NCI-H2227 (cell line): ENCODE results near the gene CPXCR1.
"Not testable (repeated sequence)": the region's sequence is repeated elsewhere in the genome, so short reads cannot be mapped to it uniquely, and the experiment has no call there.

Experiments
- DNase-seq: peaks from one replicate; lab custom pipeline; 2025; ENCODE audit not compliant: unreplicated experiment; lab: John Stamatoyannopoulos, UW

The CPXCR1 gene

DNA sequence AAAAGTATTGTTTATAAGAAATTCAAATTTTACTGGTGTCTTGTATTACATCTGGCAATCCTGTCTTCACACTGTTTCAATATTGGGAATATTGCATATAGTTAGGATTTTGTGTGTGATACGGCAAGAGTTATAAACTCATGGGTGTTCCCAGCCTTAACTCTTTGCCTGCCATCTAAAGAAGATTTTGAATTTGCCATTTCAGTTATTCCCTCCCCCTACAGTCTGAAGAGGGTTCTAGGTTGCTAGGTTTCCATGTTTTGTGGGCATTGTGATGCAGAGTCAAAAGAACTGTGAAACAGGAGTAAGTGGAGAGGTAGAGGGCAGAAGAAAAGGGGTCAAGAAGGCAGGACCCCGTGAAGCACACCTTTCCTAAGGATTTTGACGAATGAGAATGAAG lies at the start of gene CPXCR1:
Gene CPXCR1 (plus strand): TSS at position 301 of the 400 bp plus-strand sequence. CDS start 6,190 bp downstream, outside the sequence.
- DNase-seq, result no peak

DNA sequence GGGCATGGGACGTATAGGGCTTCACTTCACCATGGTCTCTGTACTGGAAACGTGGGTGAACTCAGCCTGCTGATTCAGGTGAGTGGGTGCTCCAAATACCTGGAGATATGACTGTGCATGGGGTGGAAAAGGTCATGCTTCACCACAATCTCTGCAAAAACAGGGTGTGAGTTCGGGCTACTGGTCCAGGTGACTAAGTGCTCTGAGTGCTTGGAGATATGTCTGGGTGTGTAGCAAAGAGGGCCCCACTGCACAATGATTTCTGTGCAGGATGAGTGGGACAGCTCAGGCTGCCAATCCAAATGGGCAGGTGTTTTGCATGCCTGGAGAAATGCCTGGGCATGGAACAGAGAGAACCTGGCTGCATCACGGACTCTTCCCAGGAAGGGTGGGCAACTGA lies 11.2 kb upstream of the CPXCR1 start:
- no peak for DNase-seq

DNA sequence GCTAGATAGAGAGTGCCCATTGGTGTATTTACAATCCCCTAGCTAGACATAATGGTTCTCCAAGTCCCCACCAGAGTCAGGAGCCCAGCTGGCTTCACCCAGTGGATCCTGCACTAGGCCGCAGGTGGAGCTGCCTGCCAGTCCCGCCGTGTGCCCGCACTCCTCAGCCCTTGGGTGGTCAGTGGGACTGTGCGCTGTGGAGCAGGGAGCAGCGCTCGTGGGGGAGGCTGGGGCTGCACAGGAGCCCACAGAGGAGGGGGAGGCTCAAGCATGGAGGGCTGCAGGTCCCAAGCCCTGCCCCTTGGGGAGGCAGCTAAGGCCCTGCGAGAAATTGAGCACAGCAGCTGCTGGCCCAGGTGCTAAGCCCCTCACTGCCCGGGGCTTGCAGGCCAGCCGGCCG lies 810 bp upstream of the CPXCR1 start:
- not testable (repeated sequence) for DNase-seq

DNA sequence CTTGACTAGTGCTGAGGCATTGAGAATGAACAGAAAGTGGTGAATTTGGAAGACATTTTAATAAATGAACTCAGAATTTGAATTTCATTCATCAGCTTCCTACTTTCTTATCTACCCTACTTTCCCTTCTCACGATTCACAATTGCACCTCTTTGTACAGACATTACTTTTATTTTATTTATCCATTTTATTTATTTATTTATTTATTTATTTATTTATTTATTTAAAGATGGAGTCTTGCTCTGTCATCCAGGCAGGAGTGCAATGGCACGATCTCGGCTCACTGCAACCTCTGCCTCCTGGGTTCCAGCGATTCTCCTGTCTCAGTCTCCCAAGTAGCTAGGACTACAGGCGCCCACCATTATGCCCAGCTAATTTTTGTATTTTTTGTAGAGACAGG lies 5.3 kb downstream of the CPXCR1 start:
- not testable (repeated sequence) for DNase-seq

DNA sequence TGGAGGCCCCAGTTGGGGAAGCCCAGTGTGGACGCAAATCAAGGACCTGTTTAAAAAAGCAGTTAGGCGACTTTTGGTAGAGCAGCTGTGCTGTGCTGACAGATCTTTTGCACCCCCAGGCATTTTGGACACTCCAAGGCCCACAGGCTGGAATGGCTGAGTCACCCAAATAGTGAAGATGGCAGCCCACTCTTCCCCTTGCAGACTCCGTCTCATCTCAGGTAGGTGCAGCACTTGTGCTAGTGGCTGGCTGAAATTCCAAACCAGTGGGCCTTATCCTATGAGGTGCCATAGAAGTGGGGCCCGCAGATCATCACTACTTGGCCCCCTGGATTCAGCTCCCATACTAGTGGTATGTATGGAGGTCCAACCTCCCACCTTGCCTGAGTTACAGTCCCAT lies 42.8 kb downstream of the CPXCR1 start:
- no peak for DNase-seq
